GM12878 (cell line): ENCODE measurements around the gene ZDHHC7. TPM values are rescaled to one million over a fixed set of nuclear protein-coding genes. Genes with fewer than 3 reads are reported as not detected.

Source experiments
- ATF3 ChIP-seq: IDR thresholded peaks from 2 replicates; pipeline ENCODE4 v1.6.1; 2011; ENCODE audit warnings: low read depth, mild to moderate bottlenecking, low read length, moderate library complexity, borderline replicate concordance; ENCODE audit errors: extremely low read depth
- CBX5 ChIP-seq: sonication (generic); IDR thresholded peaks from 2 replicates; pipeline ENCODE4 v1.6.1; 2016; ENCODE audit warnings: low read depth, moderate library complexity, mild to moderate bottlenecking, inconsistent platforms
- CEBPB ChIP-seq, 2 experiments: fragments of 150-350 bp in 1 of 2; IDR thresholded peaks; 2 replicates each; pipeline ENCODE4 v1.6.1; 2012 to 2014; ENCODE audit warnings: low read depth in 2 of 2, low read length in 2 of 2, borderline replicate concordance in 1 of 2, inconsistent platforms in 1 of 2
- CREB1 ChIP-seq: IDR thresholded peaks from 2 replicates; pipeline ENCODE4 v1.6.1; 2012; ENCODE audit warnings: low read depth, mild to moderate bottlenecking, inconsistent platforms
- ETV6 ChIP-seq, 2 experiments: fragments of 450-650 bp in 1 of 2; IDR thresholded peaks in 1 of 2; conservative IDR thresholded peaks in 1 of 2; 2 replicates each; pipeline ENCODE4 v1.6.1; 2014; ENCODE audit warnings: antibody characterized with exemption in 1 of 2, borderline replicate concordance in 1 of 2, low read depth in 1 of 2, mild to moderate bottlenecking in 1 of 2, moderate library complexity in 1 of 2
- FOS ChIP-seq: IDR thresholded peaks from 3 replicates; pipeline ENCODE4 v1.6.1; 2011; ENCODE audit warnings: borderline replicate concordance; ENCODE audit not compliant: insufficient read length; ENCODE audit errors: extremely low read depth
- HDGF ChIP-seq: fragments of 450-650 bp; IDR thresholded peaks from 2 replicates; pipeline ENCODE4 v1.6.1; 2016; ENCODE audit warnings: antibody characterized with exemption
- KLF5 ChIP-seq: fragments of 450-650 bp; IDR thresholded peaks from 2 replicates; pipeline ENCODE4 v1.6.1; 2014; ENCODE audit warnings: mild to moderate bottlenecking; ENCODE audit not compliant: partially characterized antibody
- MTA3 ChIP-seq: IDR thresholded peaks from 2 replicates; pipeline ENCODE4 v1.6.1; 2012; ENCODE audit warnings: low read length, inconsistent platforms, borderline replicate concordance
- NBN ChIP-seq: fragments of 450-650 bp; IDR thresholded peaks from 2 replicates; pipeline ENCODE4 v1.6.1; 2016
- RBBP5 ChIP-seq: fragments of 200-600 bp; sonication (generic); conservative IDR thresholded peaks from 2 replicates; pipeline ENCODE4 v1.6.1; 2016
- SP1 ChIP-seq: IDR thresholded peaks from one replicate; pipeline ENCODE4 v1.6.1; 2011; ENCODE audit warnings: low read depth, low read length
- USF2 ChIP-seq: IDR thresholded peaks from 2 replicates; pipeline ENCODE4 v1.6.1; 2011; ENCODE audit warnings: low read depth, low read length, improper control_type of control experiment, borderline replicate concordance
- ZBTB33 ChIP-seq: fragments of 450-650 bp; IDR thresholded peaks from 2 replicates; pipeline ENCODE4 v1.6.1; 2017; ENCODE audit warnings: mild to moderate bottlenecking
- ZNF274 ChIP-seq: IDR thresholded peaks from one replicate; pipeline ENCODE4 v1.8.0; 2011; ENCODE audit not compliant: insufficient read length, insufficient read depth
- polyA plus RNA-seq, 11 experiments: library from polyadenylated mRNA; depleted of rRNA in 4 of 11; unstranded in 6 of 11; stranded (reverse) in 5 of 11; fragments of >200 nt; fragmentation: Nextera tagmentation in 4 of 11; fragmentation: Illumina TruSeq in 1 of 11; extraction: Ambion mirVana in 4 of 11; extraction: Trizol in 1 of 11; gene quantifications; 1 replicate in 1 of 11; 2 replicates in 10 of 11; pipeline versions ENCODE4 v1.2.1 to v1.2.3, GENCODE V29; 2011 to 2016; ENCODE audit warnings: inconsistent platforms in 2 of 11, missing spikeins in 2 of 11, low read depth in 1 of 11
- total RNA-seq, 4 experiments: library from RNA; depleted of rRNA in 3 of 4; stranded (reverse); fragments of >200 nt in 3 of 4; fragmentation: Illumina TruSeq in 1 of 4; extraction: Trizol in 1 of 4; gene quantifications; 2 replicates each; pipeline versions ENCODE4 v1.2.1 to v1.2.3, GENCODE V29; 2013 to 2021
- TF ChIP-seq, protein P1 (sequence below): fragments of 450-650 bp; IDR thresholded peaks from 2 replicates; pipeline ENCODE4 v1.6.1; 2016; ENCODE audit warnings: mild to moderate bottlenecking

The ZDHHC7 gene
- total and polyA plus RNA-seq, 10 of the 15 experiments (the other 5 are each of a cell fraction or from before 2014, with no cell fraction given) = 0.87 to 26.0 (median 20.0) TPM

DNA sequence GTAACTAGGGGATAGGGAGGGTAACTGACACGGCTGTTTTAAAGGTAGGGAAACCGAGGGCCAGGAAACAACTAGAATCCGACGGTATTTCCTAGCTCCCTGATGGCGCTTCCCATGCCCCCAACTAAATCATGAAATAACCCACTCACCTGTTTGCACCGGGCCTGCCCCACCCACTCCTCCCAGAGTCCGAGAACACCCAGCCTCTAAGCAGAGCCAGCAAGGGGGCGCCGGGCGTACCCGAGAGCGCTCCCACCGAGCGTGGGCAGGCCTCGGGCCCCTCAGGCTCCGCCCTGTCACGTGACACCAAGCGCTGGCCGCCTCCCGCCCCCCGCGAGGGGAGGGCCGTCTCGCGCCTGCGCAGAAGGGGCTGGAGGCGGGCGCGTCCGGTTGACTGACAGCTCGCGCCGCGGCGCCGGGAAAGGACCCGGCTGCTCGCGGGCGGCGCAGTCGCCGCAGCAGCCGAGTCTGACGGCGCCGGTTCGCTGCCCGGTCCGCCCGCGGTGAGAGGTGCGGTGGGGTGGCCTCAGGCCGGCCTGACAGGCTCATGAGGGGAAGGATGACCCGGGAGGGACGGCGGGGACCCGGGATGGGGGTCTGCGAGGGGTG lies 16.1 kb upstream of the ZDHHC7 start, which contains the start of gene KIAA0513 (continued):
- TF ChIP-seq ATF3 (peak; percentile 67; the same call in 1 of the 2 replicates), KLF5 (peak; percentile 59), MTA3 (no peak), HDGF (0 out of 2 replicates have a peak, but pooled peaks have one; percentile 28), NBN (peak; percentile 50; the same call in 1 of the 2 replicates), CREB1 (no peak), USF2 (peak; percentile 82), ZBTB33 (no peak), ETV6 (conservative IDR thresholded peaks at IDR 0.05 in 1 of 2, IDR thresholded peaks at IDR 0.05 in 1 of 2; ENCODE audit: borderline replicate concordance in 1 of 2, low read depth in 1 of 2) (no peak), FOS (no peak), RBBP5 (no peak), SP1 (peak; percentile 74), ZNF274 (no peak), CBX5 (no peak), CEBPB (IDR thresholded peaks at IDR 0.05; ENCODE audit: borderline replicate concordance in 1 of 2, low read depth in 2 of 2, low read length in 2 of 2) (no peak)
- TF ChIP-seq, protein P1, sequence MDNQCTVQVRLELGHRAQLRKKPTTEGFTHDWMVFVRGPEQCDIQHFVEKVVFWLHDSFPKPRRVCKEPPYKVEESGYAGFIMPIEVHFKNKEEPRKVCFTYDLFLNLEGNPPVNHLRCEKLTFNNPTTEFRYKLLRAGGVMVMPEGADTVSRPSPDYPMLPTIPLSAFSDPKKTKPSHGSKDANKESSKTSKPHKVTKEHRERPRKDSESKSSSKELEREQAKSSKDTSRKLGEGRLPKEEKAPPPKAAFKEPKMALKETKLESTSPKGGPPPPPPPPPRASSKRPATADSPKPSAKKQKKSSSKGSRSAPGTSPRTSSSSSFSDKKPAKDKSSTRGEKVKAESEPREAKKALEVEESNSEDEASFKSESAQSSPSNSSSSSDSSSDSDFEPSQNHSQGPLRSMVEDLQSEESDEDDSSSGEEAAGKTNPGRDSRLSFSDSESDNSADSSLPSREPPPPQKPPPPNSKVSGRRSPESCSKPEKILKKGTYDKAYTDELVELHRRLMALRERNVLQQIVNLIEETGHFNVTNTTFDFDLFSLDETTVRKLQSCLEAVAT = no peak
